Measurements from ENCODE around the gene ASXL2.

ASXL2 gene

DNA sequence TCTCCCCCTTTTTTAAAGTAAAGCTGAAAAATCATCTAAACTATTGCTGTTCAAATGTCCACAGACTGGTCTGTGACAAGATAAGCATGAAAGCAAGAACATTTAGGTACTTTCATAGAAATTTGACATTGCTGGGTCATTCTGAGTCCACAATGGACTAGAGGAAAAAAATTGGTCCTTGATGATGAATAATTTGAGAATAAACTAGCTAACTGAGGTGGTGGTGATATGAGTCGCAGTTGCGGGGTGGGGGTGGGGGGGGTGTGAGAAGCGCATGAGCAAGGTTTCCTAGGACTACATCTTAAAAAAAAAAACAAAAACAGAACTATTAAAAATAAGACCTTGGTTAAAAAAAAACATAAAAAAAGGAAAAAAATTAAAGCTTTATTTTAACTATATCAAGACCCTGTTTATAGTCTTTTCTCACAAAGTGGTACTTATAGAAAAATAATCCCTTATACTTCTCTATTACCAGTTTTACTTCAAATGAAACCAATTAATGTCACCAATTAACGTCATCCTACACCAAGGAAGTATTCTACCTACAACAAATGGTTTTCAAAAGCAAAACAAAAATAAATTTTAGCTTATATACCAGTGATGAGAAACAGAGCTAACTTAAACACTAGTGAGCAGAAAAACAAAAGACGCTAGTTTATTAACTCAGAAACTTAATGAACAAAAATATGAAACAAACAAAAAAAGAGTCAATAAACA is 88.1 kb downstream of the ASXL2 start:
- peaks cover 7% of the 10 kb centered on the region for H4K20me1 ChIP-seq (ENCODE audit: insufficient read depth, low read length, poor library complexity, severe bottlenecking)
- peaks cover 10% of the 10 kb centered on the region; the same call in 1 of the 2 replicates for H3K79me2 ChIP-seq (ENCODE audit: insufficient read depth, low read length)
- H3K9me2 ChIP-seq (replicated peaks; ENCODE audit: low read depth, low read length) = no peaks in the 10 kb centered on the region
- H3K4me2 ChIP-seq (ENCODE audit: low read depth, low read length, poor library complexity, severe bottlenecking) = no peak overlapping the region
- peaks cover 20% of the 10 kb centered on the region for H3K4me1 ChIP-seq (ENCODE audit: insufficient read depth, low read length, poor library complexity, severe bottlenecking)
- H3K9ac ChIP-seq (ENCODE audit: low read depth, low read length, poor library complexity, severe bottlenecking) = no peak overlapping the region
- H3K9me3 ChIP-seq (ENCODE audit: insufficient read depth, low read depth, low read length) = no peaks in the 10 kb centered on the region
- no peak for TF ChIP-seq EZH2phosphoT487 (IDR thresholded peaks at IDR 0.05; ENCODE audit: borderline replicate concordance)
- peaks cover 10% of the 10 kb centered on the region; the same call in 1 of the 2 replicates for H3K36me3 ChIP-seq (ENCODE audit: insufficient read depth, low read length)
- H3K4me3 ChIP-seq (ENCODE audit: low read length, poor library complexity, severe bottlenecking) = no peak overlapping the region
- no peaks in the 10 kb centered on the region for H3K27me3 ChIP-seq (ENCODE audit: insufficient read depth, low read length, poor library complexity, severe bottlenecking)
- no peak overlapping the region for H2AFZ ChIP-seq (ENCODE audit: low read length)
- H3F3A ChIP-seq (ENCODE audit: low read depth) = no peaks in the 10 kb centered on the region

DNA sequence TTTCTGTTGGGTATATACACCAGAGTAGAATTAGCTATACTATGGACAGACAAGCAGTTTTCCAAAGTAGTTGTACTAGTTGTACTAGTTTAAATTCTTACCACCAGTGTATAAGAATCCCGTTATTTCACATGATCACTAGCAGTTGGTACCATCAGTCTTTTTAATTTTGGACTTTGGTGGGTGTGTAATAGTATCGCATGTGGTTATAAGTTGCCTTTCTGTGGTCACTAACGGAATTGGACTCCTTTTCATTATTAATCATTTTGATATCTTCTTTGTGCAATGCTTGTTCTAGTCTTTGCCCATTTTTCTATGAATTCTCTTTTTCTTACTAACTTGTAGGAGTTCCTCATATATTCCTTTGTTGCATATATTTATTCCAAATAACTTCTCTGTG is 89.8 kb downstream of the ASXL2 start:
- Histone ChIP-seq H3K36me3 (ENCODE audit: insufficient read depth, low read length) (peaks cover 15% of the 10 kb centered on the region; the same call in 1 of the 2 replicates), H3F3A (ENCODE audit: low read depth) (no peaks in the 10 kb centered on the region), H3K4me2 (ENCODE audit: low read depth, low read length, poor library complexity, severe bottlenecking) (no peak overlapping the region), H3K4me1 (ENCODE audit: insufficient read depth, low read length, poor library complexity, severe bottlenecking) (peaks cover 2% of the 10 kb centered on the region), H3K9me3 (ENCODE audit: insufficient read depth, low read depth, low read length) (no peaks in the 10 kb centered on the region), H3K9ac (ENCODE audit: low read depth, low read length, poor library complexity, severe bottlenecking) (no peak overlapping the region), H3K9me2 (replicated peaks; ENCODE audit: low read depth, low read length) (no peaks in the 10 kb centered on the region), H3K4me3 (ENCODE audit: low read length, poor library complexity, severe bottlenecking) (no peak overlapping the region), H3K79me2 (ENCODE audit: insufficient read depth, low read length) (peaks cover 3% of the 10 kb centered on the region; the same call in 1 of the 2 replicates), H4K20me1 (ENCODE audit: insufficient read depth, low read length, poor library complexity, severe bottlenecking) (no peaks in the 10 kb centered on the region), H2AFZ (ENCODE audit: low read length) (no peak overlapping the region), H3K27me3 (ENCODE audit: insufficient read depth, low read length, poor library complexity, severe bottlenecking) (no peaks in the 10 kb centered on the region)
- no peak for TF ChIP-seq EZH2phosphoT487 (IDR thresholded peaks at IDR 0.05; ENCODE audit: borderline replicate concordance)
- TF ChIP-seq, protein P1, sequence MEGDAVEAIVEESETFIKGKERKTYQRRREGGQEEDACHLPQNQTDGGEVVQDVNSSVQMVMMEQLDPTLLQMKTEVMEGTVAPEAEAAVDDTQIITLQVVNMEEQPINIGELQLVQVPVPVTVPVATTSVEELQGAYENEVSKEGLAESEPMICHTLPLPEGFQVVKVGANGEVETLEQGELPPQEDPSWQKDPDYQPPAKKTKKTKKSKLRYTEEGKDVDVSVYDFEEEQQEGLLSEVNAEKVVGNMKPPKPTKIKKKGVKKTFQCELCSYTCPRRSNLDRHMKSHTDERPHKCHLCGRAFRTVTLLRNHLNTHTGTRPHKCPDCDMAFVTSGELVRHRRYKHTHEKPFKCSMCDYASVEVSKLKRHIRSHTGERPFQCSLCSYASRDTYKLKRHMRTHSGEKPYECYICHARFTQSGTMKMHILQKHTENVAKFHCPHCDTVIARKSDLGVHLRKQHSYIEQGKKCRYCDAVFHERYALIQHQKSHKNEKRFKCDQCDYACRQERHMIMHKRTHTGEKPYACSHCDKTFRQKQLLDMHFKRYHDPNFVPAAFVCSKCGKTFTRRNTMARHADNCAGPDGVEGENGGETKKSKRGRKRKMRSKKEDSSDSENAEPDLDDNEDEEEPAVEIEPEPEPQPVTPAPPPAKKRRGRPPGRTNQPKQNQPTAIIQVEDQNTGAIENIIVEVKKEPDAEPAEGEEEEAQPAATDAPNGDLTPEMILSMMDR (conservative IDR thresholded peaks at IDR 0.05; ENCODE audit: low read length) = no peak

DNA sequence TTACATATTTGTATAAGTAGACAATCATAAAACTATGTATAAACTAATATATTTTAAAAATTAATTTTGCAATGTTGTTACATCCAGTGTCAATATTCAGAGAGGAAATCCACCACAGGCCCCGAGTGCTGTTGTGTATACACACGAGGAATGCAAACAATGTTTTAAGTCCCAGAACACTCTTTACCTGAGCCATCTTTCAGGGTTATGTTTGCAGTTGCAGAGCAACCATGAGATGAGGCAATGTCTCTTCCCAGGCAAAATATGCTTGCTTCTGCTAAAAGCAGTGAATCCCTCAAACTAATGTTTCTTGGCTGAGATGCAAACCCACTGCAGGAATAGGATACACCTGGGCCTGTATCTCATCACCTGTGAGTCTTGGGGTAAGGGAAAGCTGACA is 91.3 kb downstream of the ASXL2 start:
- no peaks in the 10 kb centered on the region for H3K4me1 ChIP-seq (ENCODE audit: insufficient read depth, low read length, poor library complexity, severe bottlenecking)
- H3F3A ChIP-seq (ENCODE audit: low read depth) = no peaks in the 10 kb centered on the region
- H3K79me2 ChIP-seq (ENCODE audit: insufficient read depth, low read length) = no peaks in the 10 kb centered on the region
- H2AFZ ChIP-seq (ENCODE audit: low read length) = no peak overlapping the region
- no peak for TF ChIP-seq EZH2phosphoT487 (IDR thresholded peaks at IDR 0.05; ENCODE audit: borderline replicate concordance)
- TF ChIP-seq, protein P1 (conservative IDR thresholded peaks at IDR 0.05; ENCODE audit: low read length) = no peak
- no peaks in the 10 kb centered on the region for H3K27me3 ChIP-seq (ENCODE audit: insufficient read depth, low read length, poor library complexity, severe bottlenecking)
- no peak overlapping the region for H3K4me3 ChIP-seq (ENCODE audit: low read length, poor library complexity, severe bottlenecking)
- no peaks in the 10 kb centered on the region for H3K9me2 ChIP-seq (replicated peaks; ENCODE audit: low read depth, low read length)
- H4K20me1 ChIP-seq (ENCODE audit: insufficient read depth, low read length, poor library complexity, severe bottlenecking) = no peaks in the 10 kb centered on the region
- H3K9me3 ChIP-seq (ENCODE audit: insufficient read depth, low read depth, low read length) = no peaks in the 10 kb centered on the region
- peaks cover 15% of the 10 kb centered on the region; the same call in 1 of the 2 replicates for H3K36me3 ChIP-seq (ENCODE audit: insufficient read depth, low read length)
- H3K9ac ChIP-seq (ENCODE audit: low read depth, low read length, poor library complexity, severe bottlenecking) = no peak overlapping the region
- H3K4me2 ChIP-seq (ENCODE audit: low read depth, low read length, poor library complexity, severe bottlenecking) = no peak overlapping the region

DNA sequence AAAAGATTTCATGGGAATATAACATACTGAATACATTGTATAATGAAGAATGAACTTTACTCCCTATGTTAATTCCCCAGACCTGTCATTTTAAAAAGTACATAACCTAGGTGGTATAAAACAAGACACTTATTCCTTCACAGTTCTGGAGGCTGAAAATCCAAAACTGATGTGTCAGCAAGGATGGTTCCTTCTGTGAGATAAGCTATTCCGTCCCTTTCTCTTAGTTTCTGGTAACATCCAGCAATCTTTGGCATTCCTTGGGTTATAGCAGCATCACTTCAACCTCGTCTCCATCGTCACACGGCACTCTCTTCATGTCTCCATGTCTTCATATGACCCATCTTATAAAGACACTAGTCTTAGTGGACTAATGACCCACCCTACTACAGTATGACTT is 93.9 kb downstream of the ASXL2 start:
- H3K9me3 ChIP-seq (ENCODE audit: insufficient read depth, low read depth, low read length) = no peaks in the 10 kb centered on the region
- no peaks in the 10 kb centered on the region for H3K79me2 ChIP-seq (ENCODE audit: insufficient read depth, low read length)
- no peaks in the 10 kb centered on the region for H3K9me2 ChIP-seq (replicated peaks; ENCODE audit: low read depth, low read length)
- no peaks in the 10 kb centered on the region for H3K27me3 ChIP-seq (ENCODE audit: insufficient read depth, low read length, poor library complexity, severe bottlenecking)
- no peaks in the 10 kb centered on the region for H3K4me1 ChIP-seq (ENCODE audit: insufficient read depth, low read length, poor library complexity, severe bottlenecking)
- H3K4me3 ChIP-seq (ENCODE audit: low read length, poor library complexity, severe bottlenecking) = no peak overlapping the region
- H3K9ac ChIP-seq (ENCODE audit: low read depth, low read length, poor library complexity, severe bottlenecking) = no peak overlapping the region
- no peaks in the 10 kb centered on the region for H4K20me1 ChIP-seq (ENCODE audit: insufficient read depth, low read length, poor library complexity, severe bottlenecking)
- peaks cover 15% of the 10 kb centered on the region; the same call in 1 of the 2 replicates for H3K36me3 ChIP-seq (ENCODE audit: insufficient read depth, low read length)
- TF ChIP-seq, protein P1 (conservative IDR thresholded peaks at IDR 0.05; ENCODE audit: low read length) = no peak
- TF ChIP-seq EZH2phosphoT487 (IDR thresholded peaks at IDR 0.05; ENCODE audit: borderline replicate concordance) = no peak
- no peaks in the 10 kb centered on the region for H3F3A ChIP-seq (ENCODE audit: low read depth)
- H3K4me2 ChIP-seq (ENCODE audit: low read depth, low read length, poor library complexity, severe bottlenecking) = no peak overlapping the region
- no peak overlapping the region for H2AFZ ChIP-seq (ENCODE audit: low read length)
